ENCODE results near the gene CALN1.

Gene CALN1

GRCh38 chr7:72313906-72314305 lies 98.2 kb downstream of the CALN1 start:
- CTCF ChIA-PET = interaction anchor here (0.6 kb wide), 1 partner anchor 431 kb away, joined by 3 read pairs; no protein-coding TSS in a partner anchor
- no peaks in the 10 kb centered on the region for H3K9me3 ChIP-seq (ENCODE audit: control insufficient read depth, insufficient read depth, low read depth, low read length)
- no peak overlapping the region for H3K27ac ChIP-seq (ENCODE audit: extremely low read depth, low read depth, low read length)
- H3K4me1 ChIP-seq (ENCODE audit: control insufficient read depth, insufficient read depth, low read length) = no peaks in the 10 kb centered on the region
- no peaks in the 10 kb centered on the region for H3K36me3 ChIP-seq (ENCODE audit: control insufficient read depth in 2 of 2, insufficient read depth in 1 of 2, low read length in 2 of 2)
- no peak for TF ChIP-seq ZNF501 (tag by site-specific recombination; IDR thresholded peaks at IDR 0.05)
- TF ChIP-seq ZIC2 (tag by site-specific recombination; IDR thresholded peaks at IDR 0.05) = no peak
- TF ChIP-seq SCRT1 (tag by site-specific recombination; IDR thresholded peaks at IDR 0.05; ENCODE audit: borderline replicate concordance) = no peak
- TF ChIP-seq ZNF837 (tag by site-specific recombination; IDR thresholded peaks at IDR 0.05) = no peak
- POLR2A ChIA-PET = no interaction called here
- H3K4me3 ChIP-seq (ENCODE audit: low read depth, low read length) = no peak overlapping the region

- TF ChIP-seq ZNF146 (tag by site-specific recombination; IDR thresholded peaks at IDR 0.05) (no peak), ZNF2 (tag by site-specific recombination; IDR thresholded peaks at IDR 0.05) (no peak), BCL6B (tag by site-specific recombination; IDR thresholded peaks at IDR 0.05) (no peak), ZNF580 (tag by site-specific recombination; IDR thresholded peaks at IDR 0.05) (no peak), ZNF48 (tag by site-specific recombination; IDR thresholded peaks at IDR 0.05) (no peak)
- TF ChIP-seq, protein P1, sequence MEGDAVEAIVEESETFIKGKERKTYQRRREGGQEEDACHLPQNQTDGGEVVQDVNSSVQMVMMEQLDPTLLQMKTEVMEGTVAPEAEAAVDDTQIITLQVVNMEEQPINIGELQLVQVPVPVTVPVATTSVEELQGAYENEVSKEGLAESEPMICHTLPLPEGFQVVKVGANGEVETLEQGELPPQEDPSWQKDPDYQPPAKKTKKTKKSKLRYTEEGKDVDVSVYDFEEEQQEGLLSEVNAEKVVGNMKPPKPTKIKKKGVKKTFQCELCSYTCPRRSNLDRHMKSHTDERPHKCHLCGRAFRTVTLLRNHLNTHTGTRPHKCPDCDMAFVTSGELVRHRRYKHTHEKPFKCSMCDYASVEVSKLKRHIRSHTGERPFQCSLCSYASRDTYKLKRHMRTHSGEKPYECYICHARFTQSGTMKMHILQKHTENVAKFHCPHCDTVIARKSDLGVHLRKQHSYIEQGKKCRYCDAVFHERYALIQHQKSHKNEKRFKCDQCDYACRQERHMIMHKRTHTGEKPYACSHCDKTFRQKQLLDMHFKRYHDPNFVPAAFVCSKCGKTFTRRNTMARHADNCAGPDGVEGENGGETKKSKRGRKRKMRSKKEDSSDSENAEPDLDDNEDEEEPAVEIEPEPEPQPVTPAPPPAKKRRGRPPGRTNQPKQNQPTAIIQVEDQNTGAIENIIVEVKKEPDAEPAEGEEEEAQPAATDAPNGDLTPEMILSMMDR (tag by site-specific recombination; IDR thresholded peaks at IDR 0.05) = no peak
- no peak overlapping the region for H3K4me3 ChIP-seq (ENCODE audit: low read depth, low read length)
- no peak overlapping the region for H3K27ac ChIP-seq (ENCODE audit: extremely low read depth, low read depth, low read length)
- POLR2A ChIA-PET = no interaction called here
- no peaks in the 10 kb centered on the region for H3K9me3 ChIP-seq (ENCODE audit: control insufficient read depth, insufficient read depth, low read depth, low read length)
- no peaks in the 10 kb centered on the region for H3K36me3 ChIP-seq (ENCODE audit: control insufficient read depth in 2 of 2, insufficient read depth in 1 of 2, low read length in 2 of 2)
- CTCF ChIA-PET = no interaction called here
- no peaks in the 10 kb centered on the region for H3K4me1 ChIP-seq (ENCODE audit: control insufficient read depth, insufficient read depth, low read length)
Measured at GRCh38 chr7:72310301-72310700, 101.8 kb downstream of the CALN1 start.

- no peak overlapping the region for H3K4me3 ChIP-seq (ENCODE audit: low read depth, low read length)
- ChIA-PET CTCF (no interaction called here), POLR2A (no interaction called here)
- no peaks in the 10 kb centered on the region for H3K9me3 ChIP-seq (ENCODE audit: control insufficient read depth, insufficient read depth, low read depth, low read length)
- no peaks in the 10 kb centered on the region for H3K4me1 ChIP-seq (ENCODE audit: control insufficient read depth, insufficient read depth, low read length)
- H3K27ac ChIP-seq (ENCODE audit: extremely low read depth, low read depth, low read length) = no peak overlapping the region
- no peaks in the 10 kb centered on the region for H3K36me3 ChIP-seq (ENCODE audit: control insufficient read depth in 2 of 2, insufficient read depth in 1 of 2, low read length in 2 of 2)
- TF ChIP-seq GLI4 (tag by site-specific recombination; IDR thresholded peaks at IDR 0.05) (no peak), ZNF621 (tag by site-specific recombination; IDR thresholded peaks at IDR 0.05) (no peak), ZNF501 (tag by site-specific recombination; IDR thresholded peaks at IDR 0.05) (no peak), ZNF266 (tag by site-specific recombination; IDR thresholded peaks at IDR 0.05; ENCODE audit: low read depth) (no peak), ZNF274 (IDR thresholded peaks at IDR 0.05; ENCODE audit: low read length) (no peak), ZNF274 (tag by site-specific recombination; IDR thresholded peaks at IDR 0.05; ENCODE audit: borderline replicate concordance) (no peak), ZNF677 (tag by site-specific recombination; IDR thresholded peaks at IDR 0.05) (no peak), SALL2 (tag by site-specific recombination; IDR thresholded peaks at IDR 0.05; ENCODE audit: borderline replicate concordance) (no peak), ZNF394 (tag by site-specific recombination; IDR thresholded peaks at IDR 0.05; ENCODE audit: borderline replicate concordance) (no peak), KLF8 (tag by site-specific recombination; IDR thresholded peaks at IDR 0.05) (no peak), BCL6B (tag by site-specific recombination; IDR thresholded peaks at IDR 0.05) (no peak), HOXC10 (CRISPR knock-in tag; IDR thresholded peaks at IDR 0.05) (no peak), ZNF426 (tag by site-specific recombination; IDR thresholded peaks at IDR 0.05) (no peak), ZNF175 (tag by site-specific recombination; IDR thresholded peaks at IDR 0.05) (no peak), SP7 (tag by site-specific recombination; IDR thresholded peaks at IDR 0.05) (no peak)
- TF ChIP-seq, protein P2, sequence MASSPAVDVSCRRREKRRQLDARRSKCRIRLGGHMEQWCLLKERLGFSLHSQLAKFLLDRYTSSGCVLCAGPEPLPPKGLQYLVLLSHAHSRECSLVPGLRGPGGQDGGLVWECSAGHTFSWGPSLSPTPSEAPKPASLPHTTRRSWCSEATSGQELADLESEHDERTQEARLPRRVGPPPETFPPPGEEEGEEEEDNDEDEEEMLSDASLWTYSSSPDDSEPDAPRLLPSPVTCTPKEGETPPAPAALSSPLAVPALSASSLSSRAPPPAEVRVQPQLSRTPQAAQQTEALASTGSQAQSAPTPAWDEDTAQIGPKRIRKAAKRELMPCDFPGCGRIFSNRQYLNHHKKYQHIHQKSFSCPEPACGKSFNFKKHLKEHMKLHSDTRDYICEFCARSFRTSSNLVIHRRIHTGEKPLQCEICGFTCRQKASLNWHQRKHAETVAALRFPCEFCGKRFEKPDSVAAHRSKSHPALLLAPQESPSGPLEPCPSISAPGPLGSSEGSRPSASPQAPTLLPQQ (tag by site-specific recombination; IDR thresholded peaks at IDR 0.05) = no peak
- TF ChIP-seq, protein P3, sequence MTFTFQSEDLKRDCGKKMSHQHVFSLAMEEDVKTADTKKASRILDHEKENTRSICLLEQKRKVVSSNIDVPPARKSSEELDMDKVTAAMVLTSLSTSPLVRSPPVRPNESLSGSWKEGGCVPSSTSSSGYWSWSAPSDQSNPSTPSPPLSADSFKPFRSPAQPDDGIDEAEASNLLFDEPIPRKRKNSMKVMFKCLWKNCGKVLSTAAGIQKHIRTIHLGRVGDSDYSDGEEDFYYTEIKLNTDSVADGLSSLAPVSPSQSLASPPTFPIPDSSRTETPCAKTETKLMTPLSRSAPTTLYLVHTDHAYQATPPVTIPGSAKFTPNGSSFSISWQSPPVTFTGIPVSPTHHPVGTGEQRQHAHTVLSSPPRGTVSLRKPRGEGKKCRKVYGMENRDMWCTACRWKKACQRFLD (tag by site-specific recombination; IDR thresholded peaks at IDR 0.05) = no peak
Measured at GRCh38 chr7:72309476-72309875, 102.7 kb downstream of the CALN1 start.
